ENCODE data around the gene MRPL30. TPM values are rescaled to one million over a fixed set of nuclear protein-coding genes. Genes with fewer than 3 reads are reported as not detected.

The MRPL30 gene
- total and polyA plus RNA-seq, 2 donors (not counting 1 experiment from before 2014, with no cell fraction given), result 4.7 to 18.5 TPM

- peaks cover 0 to 1% (median 0%) of the 10 kb centered on the region in 3 donors for H3K9me3 ChIP-seq (ENCODE audit: control extremely low read depth in 1 of 3, control insufficient read depth in 2 of 3, insufficient read depth in 1 of 3, low read length in 2 of 3)
- peak within 1 kb of the TSS; percentile 95 for H2AFZ ChIP-seq (ENCODE audit: insufficient read depth, low read depth, low read length, poor library complexity, severe bottlenecking)
- Mint-ChIP-seq H3K9me3 (ENCODE audit: insufficient read depth) (no peaks in the 10 kb centered on the region), H3K4me1 (peaks cover 25% of the 10 kb centered on the region), H3K27ac (peak within 1 kb of the TSS; percentile 97), H3K27me3 (no peaks in the 10 kb centered on the region), H3K4me3 (peak within 1 kb of the TSS; percentile 97)
- H3K79me2 ChIP-seq (ENCODE audit: control insufficient read depth, insufficient read depth, low read length), result peaks cover 16% of the 10 kb centered on the region
- ChIA-PET POLR2A (interaction anchor here (0.8 to 2.7 kb wide), 5 partner anchors 15 to 195 kb away, joined by 3 to 31 read pairs (median 6); partner anchors contain the start of genes EIF5B, LIPT1, MITD1 and MRPL30), CTCF (interaction anchor here (0.6 to 2.6 kb wide), 7 partner anchors 15 to 1444 kb away, joined by 3 to 24 read pairs (median 4); partner anchors contain the start of genes EIF5B, LIPT1, MITD1 and MRPL30)
- WGBS (ENCODE audit: insufficient coverage), result under 1% methylated on average over 82 of the region's 84 CpGs
- H3K9ac ChIP-seq (ENCODE audit: low read length), result peak within 1 kb of the TSS; percentile 80
- no peaks in the 10 kb centered on the region for H3K36me3 ChIP-seq (replicated peaks in 1 of 2; ENCODE audit: control extremely low read depth in 1 of 2, control insufficient read depth in 1 of 2, extremely low read depth in 1 of 2, insufficient read depth in 2 of 2, low read length in 1 of 2)
- H3K4me2 ChIP-seq (replicated peaks; ENCODE audit: low read depth, low read length, poor library complexity, severe bottlenecking), result peak within 1 kb of the TSS; percentile 91
- no peak for TF ChIP-seq EZH2 (IDR thresholded peaks at IDR 0.05; ENCODE audit: borderline replicate concordance, insufficient read depth, low read depth, low read length, poor library complexity, severe bottlenecking)
- no peak for TF ChIP-seq CTCF (IDR thresholded peaks at IDR 0.05)
- ATAC-seq (ENCODE audit: low read depth) (peak; percentile 90), DNase-seq (peak; percentile 98)
- intact Hi-C loops (cut with micrococcal nuclease), result loop anchor here (1.0 to 2.0 kb wide), 6 partner anchors 13 to 533 kb away; partner anchors contain the start of genes COA5, LIPT1, MGAT4A and MITD1
- H3K4me1 ChIP-seq (ENCODE audit: control insufficient read depth in 2 of 2, insufficient read depth in 2 of 2, low read length in 2 of 2), result peaks cover 12 to 13% of the 10 kb centered on the region in 2 donors
- H3K27me3 ChIP-seq (replicated peaks in 1 of 4; ENCODE audit: control extremely low read depth in 1 of 4, control insufficient read depth in 3 of 4, insufficient read depth in 4 of 4, low read length in 3 of 4), result no peaks in the 10 kb centered on the region
- no peaks in the 10 kb centered on the region for H4K20me1 ChIP-seq (ENCODE audit: control insufficient read depth, insufficient read depth, low read length, poor library complexity, severe bottlenecking)
- peak within 1 kb of the TSS; percentile 93 for H3K27ac ChIP-seq (ENCODE audit: low read length in 2 of 2)
- peak within 1 kb of the TSS; percentile 76 to 90 (median 87) for H3K4me3 ChIP-seq (ENCODE audit: control extremely low read depth in 1 of 5, extremely low read depth in 1 of 5, insufficient read depth in 1 of 5, low read depth in 2 of 5, low read length in 4 of 5)
Measured at GRCh38 chr2:99141110-99142108, 39.6 kb upstream of the MRPL30 start, which contains the start of gene C2orf15. Gene C2orf15, plus strand, starts transcription at chr2:99141707. Its CDS starts 8,852 bp downstream, at chr2:99150559.

Measured in B cell (primary cell).